ENCODE data around the gene EBF3. TPM values are rescaled to one million over a fixed set of nuclear protein-coding genes. Genes with fewer than 3 reads are reported as not detected.

Gene EBF3
- polyA plus RNA-seq, 1 experiment, result 0.32 TPM

DNA sequence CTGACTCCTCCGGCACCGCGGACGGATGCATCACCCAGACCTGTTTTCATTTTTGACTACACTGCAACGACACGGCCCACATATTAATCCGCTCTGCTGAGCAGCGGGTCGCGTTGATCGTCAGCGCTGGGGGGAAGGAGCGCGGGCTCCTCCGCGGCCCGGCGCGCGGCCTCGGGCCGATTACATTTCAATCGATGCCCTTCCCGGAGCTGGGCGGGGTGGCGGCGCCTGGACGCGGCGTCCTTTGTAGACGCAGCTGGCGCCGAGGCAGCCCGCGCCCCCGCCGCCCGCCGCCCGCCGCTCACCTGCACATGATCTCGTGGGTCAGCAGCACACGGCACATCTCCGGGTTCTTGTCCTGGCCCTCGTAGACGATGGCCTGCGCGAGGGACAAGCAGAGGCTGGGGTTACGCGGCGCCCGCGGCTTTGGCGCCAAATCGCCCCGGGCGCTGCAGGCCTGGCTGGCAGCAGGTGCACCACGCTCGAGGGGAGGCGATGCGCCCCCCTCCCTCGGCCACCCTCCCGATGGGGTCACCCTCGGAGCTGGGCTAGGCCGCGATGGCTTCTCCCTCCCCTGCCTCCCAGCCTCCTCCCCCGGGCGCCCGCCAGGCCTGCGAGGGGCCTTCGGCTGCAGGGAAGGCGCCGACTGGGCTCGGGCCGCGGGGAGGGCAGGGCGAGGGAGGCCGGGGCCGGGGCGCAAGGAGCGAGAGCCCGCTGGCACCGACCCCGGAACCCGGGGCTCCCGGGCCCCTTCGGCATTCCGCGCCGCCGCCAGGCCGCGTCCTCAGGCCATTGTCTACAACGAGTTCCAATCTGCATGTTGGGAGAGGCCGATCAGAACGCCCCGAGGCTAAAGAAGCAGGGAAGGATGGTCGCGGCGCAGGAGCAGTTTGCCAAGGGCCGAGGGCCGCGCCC, 5.2 kb downstream of the EBF3 start:
- Histone ChIP-seq H3K36me3 (ENCODE audit: control insufficient read depth, insufficient read depth, low read length) (no peaks in the 10 kb centered on the region), H3K4me3 (ENCODE audit: low read depth, low read length) (no peak overlapping the region), H3K27me3 (ENCODE audit: control insufficient read depth, insufficient read depth, low read length) (peaks cover 30% of the 10 kb centered on the region)
- DNase-seq (ENCODE audit: low read depth), result no peak
- TF ChIP-seq, protein P1, sequence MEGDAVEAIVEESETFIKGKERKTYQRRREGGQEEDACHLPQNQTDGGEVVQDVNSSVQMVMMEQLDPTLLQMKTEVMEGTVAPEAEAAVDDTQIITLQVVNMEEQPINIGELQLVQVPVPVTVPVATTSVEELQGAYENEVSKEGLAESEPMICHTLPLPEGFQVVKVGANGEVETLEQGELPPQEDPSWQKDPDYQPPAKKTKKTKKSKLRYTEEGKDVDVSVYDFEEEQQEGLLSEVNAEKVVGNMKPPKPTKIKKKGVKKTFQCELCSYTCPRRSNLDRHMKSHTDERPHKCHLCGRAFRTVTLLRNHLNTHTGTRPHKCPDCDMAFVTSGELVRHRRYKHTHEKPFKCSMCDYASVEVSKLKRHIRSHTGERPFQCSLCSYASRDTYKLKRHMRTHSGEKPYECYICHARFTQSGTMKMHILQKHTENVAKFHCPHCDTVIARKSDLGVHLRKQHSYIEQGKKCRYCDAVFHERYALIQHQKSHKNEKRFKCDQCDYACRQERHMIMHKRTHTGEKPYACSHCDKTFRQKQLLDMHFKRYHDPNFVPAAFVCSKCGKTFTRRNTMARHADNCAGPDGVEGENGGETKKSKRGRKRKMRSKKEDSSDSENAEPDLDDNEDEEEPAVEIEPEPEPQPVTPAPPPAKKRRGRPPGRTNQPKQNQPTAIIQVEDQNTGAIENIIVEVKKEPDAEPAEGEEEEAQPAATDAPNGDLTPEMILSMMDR (IDR thresholded peaks at IDR 0.05; ENCODE audit: insufficient read depth, low read depth, low read length), result no peak
- ChIA-PET POLR2A (no interaction called here), CTCF (no interaction called here)

DNA sequence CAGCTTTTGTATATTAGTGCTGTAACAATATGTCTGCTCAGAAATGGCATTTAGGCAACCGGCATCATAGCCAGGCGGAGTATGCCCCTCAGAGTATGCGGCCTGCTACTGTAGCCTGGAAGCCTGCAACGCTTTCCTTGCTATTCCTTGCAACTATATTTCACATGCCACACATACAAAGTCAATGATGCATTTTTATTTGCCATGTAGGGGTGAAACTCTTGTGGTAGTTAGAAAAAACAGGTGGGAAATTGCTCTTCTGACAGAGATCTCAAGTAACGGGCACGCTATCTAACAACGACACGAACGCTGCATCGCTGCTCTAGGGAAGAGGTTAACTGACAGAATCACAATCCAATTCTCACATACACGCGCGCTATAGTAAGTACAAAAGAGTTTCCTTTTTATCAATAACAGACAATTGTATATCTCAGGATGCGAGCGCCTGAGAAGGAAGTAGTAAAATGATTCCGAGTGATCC, 5.9 kb downstream of the EBF3 start:
- TF ChIP-seq, protein P1 (IDR thresholded peaks at IDR 0.05; ENCODE audit: insufficient read depth, low read depth, low read length), result no peak
- no peak for DNase-seq (ENCODE audit: low read depth)
- Histone ChIP-seq H3K27me3 (ENCODE audit: control insufficient read depth, insufficient read depth, low read length) (peaks cover 30% of the 10 kb centered on the region), H3K4me3 (ENCODE audit: low read depth, low read length) (no peak overlapping the region), H3K36me3 (ENCODE audit: control insufficient read depth, insufficient read depth, low read length) (no peaks in the 10 kb centered on the region)
- CTCF ChIA-PET, result interaction anchor here (0.6 kb wide), 1 partner anchor 1886 kb away, joined by 3 read pairs; no protein-coding TSS in a partner anchor
- POLR2A ChIA-PET, result no interaction called here

DNA sequence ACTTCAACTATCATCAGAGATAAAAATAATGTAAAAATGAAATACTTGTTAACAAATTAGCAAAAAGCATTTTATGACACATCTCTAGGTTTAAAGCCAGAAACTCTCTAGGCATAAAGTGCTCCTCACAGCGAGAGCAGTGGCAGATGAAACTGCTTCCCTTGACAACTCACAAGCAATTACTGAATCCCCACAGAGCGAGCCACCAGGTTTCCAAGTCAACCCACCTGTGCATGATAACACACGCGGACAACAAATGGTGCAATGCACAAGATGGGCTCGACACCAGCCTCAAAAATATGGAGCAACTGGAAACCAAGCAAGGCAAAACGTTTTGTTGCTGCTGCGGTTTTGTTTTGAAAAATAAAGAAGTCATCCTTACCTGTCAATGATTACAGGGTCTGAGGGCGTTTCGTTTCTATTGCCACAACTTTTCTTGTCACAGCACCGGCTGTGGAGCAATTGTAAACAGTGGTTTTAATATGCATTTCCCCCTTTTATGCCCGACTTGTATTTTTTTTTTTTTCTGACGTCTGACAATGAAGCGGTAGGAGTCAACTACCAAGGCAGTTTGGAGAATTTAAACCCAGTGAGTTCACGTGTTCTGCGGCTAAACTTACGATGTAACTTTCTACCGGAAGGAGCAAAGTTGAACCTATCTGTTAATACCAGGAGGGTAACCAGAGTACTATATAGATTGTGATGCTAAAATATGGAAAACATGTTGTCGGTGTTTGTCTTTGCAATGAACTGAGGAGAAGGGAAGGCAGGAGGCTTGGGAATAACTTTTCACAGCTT, 7.0 kb downstream of the EBF3 start:
- Histone ChIP-seq H3K4me3 (ENCODE audit: low read depth, low read length) (no peak overlapping the region), H3K27me3 (ENCODE audit: control insufficient read depth, insufficient read depth, low read length) (peaks cover 25% of the 10 kb centered on the region), H3K36me3 (ENCODE audit: control insufficient read depth, insufficient read depth, low read length) (no peaks in the 10 kb centered on the region)
- CTCF ChIA-PET, result interaction anchor here (0.6 to 1.3 kb wide), 3 partner anchors 13 to 1885 kb away, joined by 3 to 4 read pairs (median 3); no protein-coding TSS in a partner anchor
- TF ChIP-seq, protein P1 (IDR thresholded peaks at IDR 0.05; ENCODE audit: insufficient read depth, low read depth, low read length), result no peak
- DNase-seq (ENCODE audit: low read depth), result no peak
- POLR2A ChIA-PET, result no interaction called here

DNA sequence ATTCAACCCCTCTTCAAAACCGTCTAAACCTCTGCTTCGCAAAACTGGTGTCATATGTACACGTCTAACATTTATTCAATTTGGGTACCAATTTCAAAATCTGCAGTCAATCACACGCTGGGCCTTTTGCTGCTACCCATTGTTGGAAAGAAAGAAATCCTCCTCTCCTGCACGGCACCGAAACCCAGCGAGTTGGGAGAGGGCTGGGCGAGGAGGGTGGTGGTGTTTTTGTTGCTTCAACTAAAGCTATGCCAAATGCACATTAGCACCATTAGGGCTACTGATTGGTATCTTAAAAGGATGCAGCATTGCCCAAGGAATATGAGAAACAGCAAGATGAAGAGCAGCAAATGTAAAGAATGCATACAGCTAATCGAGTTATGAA, 7.8 kb downstream of the EBF3 start:
- H3K36me3 ChIP-seq (ENCODE audit: control insufficient read depth, insufficient read depth, low read length), result no peaks in the 10 kb centered on the region
- no peak overlapping the region for H3K4me3 ChIP-seq (ENCODE audit: low read depth, low read length)
- CTCF ChIA-PET, result interaction anchor here (1.3 kb wide), 1 partner anchor 14 kb away, joined by 4 read pairs; no protein-coding TSS in a partner anchor
- no peak for DNase-seq (ENCODE audit: low read depth)
- H3K27me3 ChIP-seq (ENCODE audit: control insufficient read depth, insufficient read depth, low read length), result peaks cover 22% of the 10 kb centered on the region
- POLR2A ChIA-PET, result no interaction called here
- TF ChIP-seq, protein P1 (IDR thresholded peaks at IDR 0.05; ENCODE audit: insufficient read depth, low read depth, low read length), result no peak
